ENCODE results near the gene NPB. TPM values are rescaled to one million over a fixed set of nuclear protein-coding genes. Genes with fewer than 3 reads are reported as not detected.

NPB gene
- total RNA-seq, 1 donor = 0.10 TPM

- no peak overlapping the region for H3K4me3 ChIP-seq (ENCODE audit: low read length)
Observed at GRCh38 chr17:81902653-81903414, 796 bp downstream of the NPB start.

GRCh38 chr17:81903415-81903831 lies 1.4 kb downstream of the NPB start:
- Histone ChIP-seq H3K9me3 (ENCODE audit: low read depth, low read length) (no peaks in the 10 kb centered on the region), H3K4me3 (ENCODE audit: low read length) (no peak overlapping the region), H3K27me3 (ENCODE audit: insufficient read depth, low read length) (peaks cover 7% of the 10 kb centered on the region), H3K4me1 (ENCODE audit: insufficient read depth, low read length) (no peaks in the 10 kb centered on the region)

More at GRCh38 chr17:81902653-81903414, 796 bp downstream of the NPB start:
- no peaks in the 10 kb centered on the region for H3K9me3 ChIP-seq (ENCODE audit: low read depth, low read length)
- no peaks in the 10 kb centered on the region for H3K4me1 ChIP-seq (ENCODE audit: insufficient read depth, low read length)
- H3K27me3 ChIP-seq (ENCODE audit: insufficient read depth, low read length) = peaks cover 7% of the 10 kb centered on the region

GRCh38 chr17:81903896-81904599 lies 2.0 kb downstream of the NPB start:
- no peaks in the 10 kb centered on the region for H3K9me3 ChIP-seq (ENCODE audit: low read depth, low read length)
- H3K27me3 ChIP-seq (ENCODE audit: insufficient read depth, low read length) = peaks cover 7% of the 10 kb centered on the region
- H3K4me3 ChIP-seq (ENCODE audit: low read length) = no peak overlapping the region
- H3K4me1 ChIP-seq (ENCODE audit: insufficient read depth, low read length) = no peaks in the 10 kb centered on the region

- H3K27me3 ChIP-seq (ENCODE audit: insufficient read depth, low read length) = peaks cover 7% of the 10 kb centered on the region
- H3K4me3 ChIP-seq (ENCODE audit: low read length) = no peak overlapping the region
- H3K9me3 ChIP-seq (ENCODE audit: low read depth, low read length) = no peaks in the 10 kb centered on the region
- H3K4me1 ChIP-seq (ENCODE audit: insufficient read depth, low read length) = peaks cover 2% of the 10 kb centered on the region
Observed at GRCh38 chr17:81904600-81905423, 2.8 kb downstream of the NPB start.

GRCh38 chr17:81905424-81905875 lies 3.4 kb downstream of the NPB start:
- no peak overlapping the region for H3K4me3 ChIP-seq (ENCODE audit: low read length)
- H3K9me3 ChIP-seq (ENCODE audit: low read depth, low read length) = no peaks in the 10 kb centered on the region
- peaks cover 9% of the 10 kb centered on the region for H3K4me1 ChIP-seq (ENCODE audit: insufficient read depth, low read length)
- peaks cover 7% of the 10 kb centered on the region for H3K27me3 ChIP-seq (ENCODE audit: insufficient read depth, low read length)

- Histone ChIP-seq H3K27me3 (ENCODE audit: insufficient read depth, low read length) (peaks cover 7% of the 10 kb centered on the region), H3K4me3 (ENCODE audit: low read length) (no peak overlapping the region), H3K9me3 (ENCODE audit: low read depth, low read length) (no peaks in the 10 kb centered on the region), H3K4me1 (ENCODE audit: insufficient read depth, low read length) (peaks cover 13% of the 10 kb centered on the region)
Observed at GRCh38 chr17:81905993-81906392, 4.0 kb downstream of the NPB start.

GRCh38 chr17:81906476-81907218 lies 4.6 kb downstream of the NPB start:
- peaks cover 2% of the 10 kb centered on the region for H3K27me3 ChIP-seq (ENCODE audit: insufficient read depth, low read length)
- H3K4me3 ChIP-seq (ENCODE audit: low read length) = no peak overlapping the region
- peaks cover 15% of the 10 kb centered on the region for H3K4me1 ChIP-seq (ENCODE audit: insufficient read depth, low read length)
- H3K9me3 ChIP-seq (ENCODE audit: low read depth, low read length) = no peaks in the 10 kb centered on the region

- Histone ChIP-seq H3K4me3 (ENCODE audit: low read length) (no peak overlapping the region), H3K27me3 (ENCODE audit: insufficient read depth, low read length) (no peaks in the 10 kb centered on the region), H3K4me1 (ENCODE audit: insufficient read depth, low read length) (peaks cover 17% of the 10 kb centered on the region), H3K9me3 (ENCODE audit: low read depth, low read length) (no peaks in the 10 kb centered on the region)
Observed at GRCh38 chr17:81907219-81908145, 5.4 kb downstream of the NPB start.

- no peaks in the 10 kb centered on the region for H3K27me3 ChIP-seq (ENCODE audit: insufficient read depth, low read length)
- H3K4me3 ChIP-seq (ENCODE audit: low read length) = no peak overlapping the region
- no peaks in the 10 kb centered on the region for H3K9me3 ChIP-seq (ENCODE audit: low read depth, low read length)
- peaks cover 17% of the 10 kb centered on the region for H3K4me1 ChIP-seq (ENCODE audit: insufficient read depth, low read length)
Observed at GRCh38 chr17:81908793-81909192, 6.8 kb downstream of the NPB start.

- Histone ChIP-seq H3K4me1 (ENCODE audit: insufficient read depth, low read length) (peaks cover 17% of the 10 kb centered on the region), H3K9me3 (ENCODE audit: low read depth, low read length) (no peaks in the 10 kb centered on the region), H3K4me3 (ENCODE audit: low read length) (no peak overlapping the region), H3K27me3 (ENCODE audit: insufficient read depth, low read length) (no peaks in the 10 kb centered on the region)
Observed at GRCh38 chr17:81909231-81909630, 7.2 kb downstream of the NPB start.

GRCh38 chr17:81909966-81910839 lies 8.2 kb downstream of the NPB start:
- H3K9me3 ChIP-seq (ENCODE audit: low read depth, low read length) = no peaks in the 10 kb centered on the region
- peak overlapping the region; percentile 50 for H3K4me3 ChIP-seq (ENCODE audit: low read length)
- H3K4me1 ChIP-seq (ENCODE audit: insufficient read depth, low read length) = peaks cover 17% of the 10 kb centered on the region
- no peaks in the 10 kb centered on the region for H3K27me3 ChIP-seq (ENCODE audit: insufficient read depth, low read length)

- Histone ChIP-seq H3K4me3 (ENCODE audit: low read length) (peak overlapping the region; percentile 50), H3K9me3 (ENCODE audit: low read depth, low read length) (no peaks in the 10 kb centered on the region)
Observed at GRCh38 chr17:81910840-81911276, 8.8 kb downstream of the NPB start.

More at GRCh38 chr17:81910840-81911276, 8.8 kb downstream of the NPB start:
- Histone ChIP-seq H3K4me1 (ENCODE audit: insufficient read depth, low read length) (peaks cover 19% of the 10 kb centered on the region), H3K27me3 (ENCODE audit: insufficient read depth, low read length) (no peaks in the 10 kb centered on the region)

All from mononuclear cell (primary cell).